EL (cell line): ENCODE results near the gene OTOR.

Experiments used
- DNase-seq: peaks from one replicate; pipeline ENCODE4 v3.0.0-alpha.2; 2016

Gene OTOR

DNA sequence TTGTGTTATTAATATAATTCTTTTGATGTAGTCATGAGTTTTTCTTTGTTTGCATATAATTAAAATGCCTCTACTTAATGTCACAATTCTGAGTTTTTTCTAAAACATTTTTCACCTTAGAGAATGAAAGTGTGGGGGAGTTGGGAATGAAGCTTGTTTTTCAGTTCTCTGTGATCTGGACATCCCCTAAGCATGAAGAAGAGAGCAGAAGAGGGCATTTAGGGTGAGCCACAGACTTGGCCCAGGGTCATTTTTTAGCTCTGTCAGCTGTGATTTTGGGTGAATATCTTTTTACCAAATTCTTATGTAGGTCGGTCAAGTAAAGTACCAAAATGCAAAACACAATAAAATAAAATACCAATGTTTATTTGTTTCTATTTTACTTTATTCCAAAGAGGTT is 3.9 kb downstream of the OTOR start:
- no peak for DNase-seq

DNA sequence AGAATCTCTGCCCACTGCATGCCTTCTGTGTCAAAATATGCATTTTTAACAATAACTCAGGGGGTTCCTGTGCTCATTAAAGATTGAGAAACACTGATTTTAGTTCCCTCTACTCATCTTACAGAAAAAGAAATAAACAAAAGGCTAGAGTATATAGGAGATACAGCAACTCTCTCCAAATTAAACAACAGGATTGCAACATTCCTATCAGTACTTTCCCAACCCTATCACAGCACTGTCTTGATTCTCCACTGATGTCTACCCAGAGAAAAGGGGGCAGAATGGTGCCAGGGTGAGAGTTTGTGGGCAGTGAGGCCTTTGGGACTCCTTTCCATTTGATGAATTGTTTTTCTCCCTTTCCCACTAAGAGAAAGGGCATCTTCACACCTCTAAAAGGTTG is 4.7 kb downstream of the OTOR start:
- no peak for DNase-seq

DNA sequence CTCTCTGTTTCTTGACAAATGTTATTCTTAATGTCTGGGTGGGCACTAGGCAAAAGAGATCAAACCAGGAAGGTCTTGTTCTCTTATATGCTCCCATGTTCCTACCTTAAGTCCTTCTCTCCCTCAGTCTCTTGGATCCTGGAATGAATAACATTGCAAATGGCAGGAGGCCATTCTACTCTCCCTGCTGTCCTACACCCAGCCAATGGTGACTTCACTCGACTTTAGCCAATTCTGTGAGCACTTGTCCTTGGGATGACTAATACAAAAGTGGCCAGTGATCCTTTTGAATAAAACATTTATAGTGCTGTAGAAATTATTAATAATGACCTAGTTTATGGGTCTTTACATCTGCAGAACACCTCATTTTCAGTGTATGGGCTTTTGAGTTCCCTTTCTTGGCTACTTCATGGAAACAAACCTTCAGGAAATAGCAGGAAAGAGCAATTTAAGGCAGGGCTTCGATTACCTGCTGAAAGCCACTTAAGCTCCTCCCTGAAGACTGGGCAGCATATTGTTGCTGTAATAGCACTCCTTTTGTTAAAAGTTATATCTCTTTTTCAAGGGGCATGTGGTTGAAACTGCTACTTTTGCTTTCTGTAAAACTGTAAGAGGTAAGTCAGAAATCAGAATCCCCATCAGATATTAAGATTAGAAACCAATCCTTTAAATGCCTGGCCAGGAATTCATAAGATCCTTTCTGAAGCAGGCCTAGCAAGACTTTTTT is 10.5 kb downstream of the OTOR start:
- DNase-seq: no peak

DNA sequence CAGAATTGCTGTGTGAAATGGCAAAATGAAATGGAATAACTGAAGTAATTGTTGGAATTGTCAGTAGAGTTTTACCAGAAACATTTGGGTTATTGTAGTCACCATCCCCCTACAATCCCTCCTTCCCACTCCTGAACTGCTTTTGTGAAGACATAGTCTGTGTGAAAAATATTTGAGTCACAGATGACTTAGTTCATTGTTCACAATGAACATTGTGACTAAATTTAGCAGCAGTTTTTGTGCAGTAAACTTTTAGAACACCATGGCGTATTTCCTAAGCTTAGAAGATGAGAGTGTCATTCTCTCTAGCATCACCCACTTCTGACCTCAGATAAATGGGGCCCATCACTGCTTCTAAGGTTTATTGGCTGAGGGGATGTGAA is 11.0 kb downstream of the OTOR start:
- no peak for DNase-seq

DNA sequence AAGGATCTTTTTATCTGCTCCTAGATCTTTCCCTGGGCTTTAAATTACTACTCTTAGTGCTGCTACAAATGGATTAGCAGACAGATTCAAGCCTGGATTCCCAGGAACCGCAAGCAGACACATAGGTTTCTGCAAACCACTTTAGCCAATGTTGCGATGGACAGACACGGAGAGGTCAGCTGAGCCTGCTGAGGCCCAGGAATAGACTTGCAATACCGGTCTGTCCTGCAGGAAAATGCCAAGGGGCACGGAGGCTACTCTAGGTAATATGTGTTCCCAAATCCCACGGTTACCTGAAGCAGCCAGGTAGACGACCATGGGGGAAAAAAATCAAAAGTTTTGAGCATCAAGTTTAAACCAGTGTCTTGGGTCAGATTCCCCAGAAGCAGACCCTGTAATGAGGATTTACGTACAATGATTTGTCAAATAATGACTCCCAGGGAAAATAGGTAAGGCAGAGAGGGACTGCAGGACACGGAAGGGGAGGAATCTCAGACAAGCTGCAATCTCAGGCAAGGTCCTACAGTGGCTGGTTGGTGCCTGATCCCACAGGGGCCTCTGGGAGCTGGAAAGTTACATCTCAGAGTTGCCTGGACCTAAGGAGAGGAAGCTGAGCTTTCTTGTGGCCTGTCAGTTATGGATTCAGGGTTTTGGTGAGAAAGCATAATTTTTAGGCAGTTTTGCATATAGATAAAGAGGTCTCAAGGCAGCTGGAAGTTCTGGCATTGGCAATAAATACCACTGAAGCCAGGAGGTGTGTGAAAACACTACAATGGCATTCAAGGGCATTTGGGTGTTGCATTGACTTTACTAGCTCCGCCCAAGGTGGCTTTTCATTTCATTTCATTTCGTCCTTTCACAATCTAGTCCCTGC is 12.5 kb downstream of the OTOR start:
- no peak for DNase-seq

DNA sequence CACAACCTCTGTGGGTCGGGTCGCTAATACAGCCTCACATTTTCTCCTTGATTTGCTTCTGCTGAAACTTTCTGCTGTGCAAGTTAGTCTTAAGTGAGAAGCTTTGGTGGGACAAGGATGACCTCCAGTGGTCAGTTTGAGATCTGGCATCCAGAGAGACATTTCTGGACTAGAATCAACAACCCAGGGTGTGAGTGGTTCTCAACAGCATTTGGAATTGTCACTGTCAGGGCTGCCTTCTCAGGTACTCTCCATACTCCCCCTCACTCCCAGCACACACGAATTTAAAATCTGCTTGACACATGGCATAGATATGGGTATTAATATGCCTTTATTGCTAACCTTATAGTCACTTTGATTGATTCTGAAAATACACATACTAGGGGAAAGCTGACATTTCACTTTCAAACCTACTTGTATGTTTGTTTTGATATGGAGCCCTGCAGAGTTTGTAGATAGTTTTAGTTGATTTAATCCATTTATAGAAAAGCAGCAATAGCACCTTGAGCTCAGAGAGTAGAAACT is 13.2 kb downstream of the OTOR start:
- DNase-seq: peak; percentile 59

DNA sequence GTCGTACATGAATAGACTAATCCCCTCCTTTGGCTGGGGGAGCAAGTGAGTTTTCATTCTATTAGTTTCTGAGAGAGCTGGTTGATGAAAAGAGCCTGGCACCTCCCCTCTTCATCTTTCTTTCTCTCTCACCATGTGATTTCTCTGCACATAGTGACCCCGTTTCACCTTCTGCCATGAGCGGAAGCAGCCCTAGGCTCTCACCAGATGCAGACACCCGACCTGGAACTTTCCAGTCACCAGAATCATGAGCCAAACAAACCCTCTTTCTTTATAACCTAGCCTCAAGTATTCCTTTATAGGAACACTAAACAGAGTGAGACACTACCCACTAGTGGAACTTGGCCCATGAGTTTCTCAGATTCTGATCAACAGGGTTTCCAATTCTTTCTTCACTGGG is 16.4 kb downstream of the OTOR start:
- DNase-seq: no peak

DNA sequence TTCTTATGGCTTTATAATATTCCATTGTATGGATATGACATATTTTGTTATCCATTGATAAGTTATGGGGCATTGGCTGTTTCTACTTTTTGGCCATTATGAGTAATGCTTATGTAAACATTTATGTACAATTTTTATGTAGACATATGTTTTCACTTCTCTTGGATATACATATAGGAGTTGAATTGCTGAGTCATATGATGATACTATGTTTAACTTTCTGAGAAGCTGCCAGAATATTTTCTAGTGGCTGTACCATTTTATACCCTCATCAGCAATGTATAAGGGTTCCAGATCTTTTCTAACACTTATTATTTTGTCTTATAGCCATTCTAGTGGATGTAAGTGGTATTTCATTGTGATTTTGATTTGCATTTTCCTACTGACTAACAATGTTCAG is 23.1 kb downstream of the OTOR start:
- DNase-seq: no peak

DNA sequence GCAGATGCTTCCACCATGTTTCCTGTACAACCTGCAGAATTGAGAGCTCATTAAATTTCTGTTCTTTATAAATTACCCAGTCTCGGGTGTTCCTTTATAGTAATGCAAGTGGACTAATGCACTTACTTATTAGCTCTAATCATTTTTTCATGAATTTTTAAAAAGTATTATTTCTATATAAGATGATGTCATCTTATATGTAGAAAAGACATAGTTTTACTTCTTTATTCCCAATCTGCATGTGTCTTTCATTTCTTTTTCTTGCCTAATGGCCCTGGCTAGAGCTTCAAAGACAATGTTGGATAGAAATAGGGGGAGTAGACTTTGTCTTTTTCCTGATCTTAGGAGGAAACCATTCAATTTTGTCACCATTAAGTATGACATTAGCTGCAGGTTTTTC is 27.8 kb downstream of the OTOR start:
- no peak for DNase-seq

DNA sequence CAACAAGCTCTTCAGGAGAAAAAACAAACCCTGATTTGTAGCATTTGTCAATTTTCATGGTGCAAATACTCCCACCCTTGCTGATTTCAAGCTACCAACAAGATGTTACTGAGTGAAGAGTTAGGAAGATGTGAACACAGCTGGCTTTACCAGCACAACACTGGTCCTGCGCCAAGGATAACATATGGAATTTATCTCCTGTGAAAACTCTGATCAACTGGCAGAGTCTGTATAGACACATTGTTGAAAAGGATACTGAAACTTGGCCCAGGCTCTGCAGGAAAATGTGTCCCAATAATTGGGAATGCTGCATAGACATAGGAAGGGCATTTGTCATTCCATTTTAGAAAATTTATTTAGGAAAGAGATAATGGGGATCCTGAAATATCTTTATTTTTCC is 29.0 kb downstream of the OTOR start:
- no peak for DNase-seq

DNA sequence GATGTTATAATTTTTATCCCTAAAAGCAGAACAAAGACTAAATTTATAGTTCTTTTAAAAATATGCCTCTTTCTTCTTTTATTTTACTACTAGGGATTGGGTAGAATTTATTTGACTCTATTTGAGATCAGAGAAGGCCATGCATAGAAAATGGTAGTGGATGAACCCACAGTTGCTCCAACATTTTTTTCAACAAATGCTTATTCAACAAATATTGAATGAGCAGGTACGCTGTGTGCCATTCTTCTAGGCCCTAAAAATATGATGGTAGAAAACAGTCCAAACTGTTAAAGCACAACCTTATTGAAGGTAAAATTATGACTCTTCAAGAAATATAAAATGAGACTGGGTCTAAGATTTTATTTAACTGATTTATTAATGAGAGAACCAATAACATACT is 30.0 kb downstream of the OTOR start:
- DNase-seq: no peak

DNA sequence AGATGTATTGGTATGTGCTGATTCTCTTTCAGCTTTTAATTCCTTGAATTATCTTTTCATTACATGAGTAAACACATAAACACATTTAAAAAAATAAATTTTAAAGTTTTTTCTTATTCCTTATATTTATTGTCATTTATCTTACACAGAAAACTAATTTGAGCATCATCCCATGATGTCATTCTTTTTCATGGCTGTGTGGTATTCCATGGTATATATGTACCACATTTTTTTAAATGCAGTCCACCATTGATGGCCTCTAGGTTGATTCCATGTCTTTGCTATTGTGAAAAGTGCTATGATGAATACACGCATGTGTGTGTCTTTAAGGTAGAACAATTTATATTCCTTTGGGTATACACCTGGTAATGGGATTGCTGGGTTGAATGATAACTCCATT is 33.3 kb downstream of the OTOR start:
- DNase-seq: no peak

DNA sequence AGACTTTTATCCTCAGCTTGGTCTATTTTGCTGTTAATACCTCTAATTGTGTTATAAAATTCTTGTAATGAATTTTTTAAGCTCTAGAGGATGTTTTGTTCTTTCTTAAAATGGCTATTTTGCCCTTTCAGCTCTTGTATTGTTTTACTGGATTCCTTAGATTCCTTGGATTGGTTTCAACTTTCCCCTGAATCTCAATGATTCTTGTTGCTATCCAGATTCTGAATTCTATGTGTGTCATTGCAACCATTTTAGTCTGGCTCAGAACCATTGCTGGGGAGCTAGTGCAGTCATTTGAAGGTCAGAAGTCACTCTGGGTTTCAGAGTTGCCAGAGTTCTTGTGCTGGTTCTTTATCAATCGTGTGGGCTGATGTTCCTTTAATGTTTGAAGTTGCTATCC is 37.1 kb downstream of the OTOR start:
- DNase-seq: peak; percentile 5
